Mammary epithelial cell (primary cell): Measurements from ENCODE around the gene PIEZO2.

Experiments
- EZH2 ChIP-seq: IDR thresholded peaks from 2 replicates; pipeline ENCODE4 v1.6.1; 2012; ENCODE audit warnings: low read length, inconsistent platforms, borderline replicate concordance
- TF ChIP-seq, protein P1 (sequence below), 2 donors: IDR thresholded peaks in 1 of 2; conservative IDR thresholded peaks in 1 of 2; 2 replicates each; pipeline ENCODE4 v1.5.1; 2011 to 2012; ENCODE audit warnings: inconsistent platforms in 2 of 2, low read length in 2 of 2, mild to moderate bottlenecking in 2 of 2, control low read depth in 1 of 2, low read depth in 1 of 2; ENCODE audit not compliant: insufficient read depth in 1 of 2; ENCODE audit errors: extremely low read depth in 1 of 2

DNA sequence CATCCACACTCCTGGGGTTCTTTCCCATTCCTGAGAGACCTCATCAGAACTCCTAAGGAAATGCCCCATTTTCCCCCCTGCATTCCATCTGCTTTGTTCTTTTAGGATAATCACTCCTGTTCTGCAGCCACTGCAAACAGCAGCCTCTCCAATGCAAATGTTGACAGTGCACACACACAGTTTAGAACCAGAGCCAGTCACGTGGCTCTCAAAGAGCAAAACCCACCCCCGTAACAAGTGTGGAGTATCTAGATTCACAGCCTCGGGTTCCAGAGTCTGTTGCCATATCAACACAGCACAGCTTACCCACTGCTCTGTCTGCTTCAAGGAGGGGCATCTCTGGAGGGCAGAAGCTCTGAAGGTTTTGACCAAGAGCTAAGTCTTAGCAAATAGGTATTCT lies 443.6 kb downstream of the PIEZO2 start:
- TF ChIP-seq, protein P1, sequence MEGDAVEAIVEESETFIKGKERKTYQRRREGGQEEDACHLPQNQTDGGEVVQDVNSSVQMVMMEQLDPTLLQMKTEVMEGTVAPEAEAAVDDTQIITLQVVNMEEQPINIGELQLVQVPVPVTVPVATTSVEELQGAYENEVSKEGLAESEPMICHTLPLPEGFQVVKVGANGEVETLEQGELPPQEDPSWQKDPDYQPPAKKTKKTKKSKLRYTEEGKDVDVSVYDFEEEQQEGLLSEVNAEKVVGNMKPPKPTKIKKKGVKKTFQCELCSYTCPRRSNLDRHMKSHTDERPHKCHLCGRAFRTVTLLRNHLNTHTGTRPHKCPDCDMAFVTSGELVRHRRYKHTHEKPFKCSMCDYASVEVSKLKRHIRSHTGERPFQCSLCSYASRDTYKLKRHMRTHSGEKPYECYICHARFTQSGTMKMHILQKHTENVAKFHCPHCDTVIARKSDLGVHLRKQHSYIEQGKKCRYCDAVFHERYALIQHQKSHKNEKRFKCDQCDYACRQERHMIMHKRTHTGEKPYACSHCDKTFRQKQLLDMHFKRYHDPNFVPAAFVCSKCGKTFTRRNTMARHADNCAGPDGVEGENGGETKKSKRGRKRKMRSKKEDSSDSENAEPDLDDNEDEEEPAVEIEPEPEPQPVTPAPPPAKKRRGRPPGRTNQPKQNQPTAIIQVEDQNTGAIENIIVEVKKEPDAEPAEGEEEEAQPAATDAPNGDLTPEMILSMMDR (conservative IDR thresholded peaks at IDR 0.05 in 1 of 2, IDR thresholded peaks at IDR 0.05 in 1 of 2; ENCODE audit: extremely low read depth in 1 of 2, insufficient read depth in 1 of 2, low read depth in 1 of 2, low read length in 2 of 2) = no peak
- TF ChIP-seq EZH2 = no peak
